AG04449 (cell line): ENCODE results near the gene NMNAT3.

Experiments used
- CTCF ChIA-PET: fragments of 350-600 bp; formaldehyde crosslinking; extraction: SDS; loops from one replicate; lab custom pipeline; 2021; ENCODE audit warnings: antibody characterized with exemption; lab: Yijun Ruan, JAX
- POLR2A ChIA-PET: fragments of 400-600, 350-600 bp; formaldehyde crosslinking; extraction: SDS; loops from one replicate; lab custom pipeline; 2020; ENCODE audit warnings: antibody characterized with exemption, inconsistent platforms; lab: Yijun Ruan, JAX
- DNase-seq: peaks from one replicate; pipeline ENCODE4 v3.0.0-alpha.2; 2010; ENCODE audit warnings: low read depth, low spot score
- H3K4me3 ChIP-seq: 2 replicates; pipeline ENCODE4 v1.5.1; 2011; ENCODE audit warnings: low read depth, mild to moderate bottlenecking, control low read depth, low read length
- TF ChIP-seq, protein P1 (sequence below): IDR thresholded peaks from one replicate; pipeline ENCODE4 v1.5.1; 2011; ENCODE audit warnings: mild to moderate bottlenecking, moderate library complexity, low read length, control low read depth, inconsistent platforms; ENCODE audit not compliant: insufficient read depth; ENCODE audit errors: missing control alignments

The NMNAT3 gene

DNA sequence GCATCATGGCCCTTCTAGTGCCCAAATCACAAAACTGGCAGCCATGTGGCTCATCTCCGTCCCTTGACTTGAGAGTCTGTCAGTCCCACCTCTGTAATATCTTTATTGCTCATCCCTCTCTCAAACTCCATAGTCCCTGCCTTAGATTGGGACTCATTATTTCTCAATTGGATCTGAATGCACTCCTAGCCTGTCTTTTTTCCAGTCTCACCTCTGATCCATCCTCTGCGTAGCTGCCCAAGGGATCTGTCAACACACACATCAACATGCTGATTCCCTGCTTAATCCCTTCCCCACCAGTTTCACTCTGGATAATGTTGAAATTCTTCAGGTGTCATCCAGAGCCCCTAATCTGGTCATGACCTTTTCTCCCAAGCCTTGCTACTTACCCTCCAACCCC lies 39.3 kb downstream of the NMNAT3 start:
- POLR2A ChIA-PET = no interaction called here
- CTCF ChIA-PET = no interaction called here
- TF ChIP-seq, protein P1, sequence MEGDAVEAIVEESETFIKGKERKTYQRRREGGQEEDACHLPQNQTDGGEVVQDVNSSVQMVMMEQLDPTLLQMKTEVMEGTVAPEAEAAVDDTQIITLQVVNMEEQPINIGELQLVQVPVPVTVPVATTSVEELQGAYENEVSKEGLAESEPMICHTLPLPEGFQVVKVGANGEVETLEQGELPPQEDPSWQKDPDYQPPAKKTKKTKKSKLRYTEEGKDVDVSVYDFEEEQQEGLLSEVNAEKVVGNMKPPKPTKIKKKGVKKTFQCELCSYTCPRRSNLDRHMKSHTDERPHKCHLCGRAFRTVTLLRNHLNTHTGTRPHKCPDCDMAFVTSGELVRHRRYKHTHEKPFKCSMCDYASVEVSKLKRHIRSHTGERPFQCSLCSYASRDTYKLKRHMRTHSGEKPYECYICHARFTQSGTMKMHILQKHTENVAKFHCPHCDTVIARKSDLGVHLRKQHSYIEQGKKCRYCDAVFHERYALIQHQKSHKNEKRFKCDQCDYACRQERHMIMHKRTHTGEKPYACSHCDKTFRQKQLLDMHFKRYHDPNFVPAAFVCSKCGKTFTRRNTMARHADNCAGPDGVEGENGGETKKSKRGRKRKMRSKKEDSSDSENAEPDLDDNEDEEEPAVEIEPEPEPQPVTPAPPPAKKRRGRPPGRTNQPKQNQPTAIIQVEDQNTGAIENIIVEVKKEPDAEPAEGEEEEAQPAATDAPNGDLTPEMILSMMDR = no peak
- H3K4me3 ChIP-seq = no peak overlapping the region
- no peak for DNase-seq

DNA sequence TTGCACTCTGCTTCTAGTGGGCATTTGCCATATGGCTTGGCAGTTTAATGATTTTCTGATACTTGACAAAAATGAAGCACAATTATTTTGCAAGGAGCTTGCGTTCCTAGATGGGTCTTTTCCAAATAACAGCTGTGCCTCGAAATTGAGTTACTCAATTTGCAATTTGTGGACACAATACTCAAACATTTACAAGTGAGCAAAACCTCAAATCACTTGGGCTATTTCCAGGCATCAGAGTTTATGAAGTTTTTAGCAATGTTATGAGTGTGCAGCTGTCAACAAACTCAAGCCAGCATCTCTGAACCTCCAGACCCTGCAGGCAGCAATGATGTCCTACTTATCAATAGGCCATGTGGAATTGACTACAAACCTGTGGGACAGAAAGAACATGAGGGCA lies 41.3 kb downstream of the NMNAT3 start:
- CTCF ChIA-PET = no interaction called here
- TF ChIP-seq, protein P1 = no peak
- POLR2A ChIA-PET = no interaction called here
- no peak overlapping the region for H3K4me3 ChIP-seq
- DNase-seq = no peak

DNA sequence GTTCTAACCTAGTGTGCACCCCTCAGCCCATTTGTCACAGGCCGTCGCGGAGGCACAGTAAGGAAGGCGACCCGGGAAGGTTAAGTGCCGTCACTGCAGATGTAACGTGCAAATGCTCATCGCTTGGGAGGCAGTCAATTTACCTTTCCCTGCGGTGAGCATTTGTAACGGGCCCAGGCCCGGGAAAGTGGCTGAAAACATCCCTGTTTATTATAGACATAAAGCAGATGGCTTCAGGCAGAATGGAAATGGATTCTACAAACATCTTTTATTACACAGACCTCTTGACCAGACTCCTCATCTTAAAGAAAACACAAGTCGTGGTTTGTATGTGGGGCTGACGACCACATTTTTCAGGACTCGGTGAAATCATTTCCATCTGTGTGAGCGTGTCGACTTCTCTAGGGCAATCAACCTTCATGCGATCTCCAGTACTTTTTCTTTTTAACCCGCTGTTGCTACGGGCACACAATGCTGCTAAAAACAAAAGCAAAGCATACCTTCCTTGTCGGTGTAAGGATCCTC lies 43.6 kb downstream of the NMNAT3 start:
- ChIA-PET CTCF (no interaction called here), POLR2A (no interaction called here)
- H3K4me3 ChIP-seq = no peak overlapping the region
- TF ChIP-seq, protein P1 = no peak
- DNase-seq = no peak

DNA sequence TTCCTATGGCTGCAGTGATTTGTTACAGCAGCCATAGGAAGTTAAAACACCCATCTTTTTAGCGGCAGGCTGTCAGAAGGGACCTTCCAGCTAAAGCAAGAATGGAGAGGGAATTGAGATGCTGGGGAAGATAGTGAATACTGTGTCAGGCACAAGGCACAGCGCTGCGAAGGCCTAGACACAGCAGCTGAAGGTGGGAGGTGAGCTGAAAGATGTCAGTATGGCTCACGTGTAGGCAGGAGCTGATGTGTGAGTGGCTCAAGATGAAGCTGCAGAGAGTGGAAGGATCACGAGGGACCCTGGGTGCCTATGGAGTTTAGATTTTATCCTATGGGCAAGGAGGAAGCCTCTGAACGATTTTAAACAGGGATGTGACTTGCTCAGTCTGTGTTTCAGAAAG lies 44.3 kb downstream of the NMNAT3 start:
- CTCF ChIA-PET = no interaction called here
- DNase-seq = no peak
- POLR2A ChIA-PET = no interaction called here
- no peak overlapping the region for H3K4me3 ChIP-seq
- TF ChIP-seq, protein P1 = no peak

DNA sequence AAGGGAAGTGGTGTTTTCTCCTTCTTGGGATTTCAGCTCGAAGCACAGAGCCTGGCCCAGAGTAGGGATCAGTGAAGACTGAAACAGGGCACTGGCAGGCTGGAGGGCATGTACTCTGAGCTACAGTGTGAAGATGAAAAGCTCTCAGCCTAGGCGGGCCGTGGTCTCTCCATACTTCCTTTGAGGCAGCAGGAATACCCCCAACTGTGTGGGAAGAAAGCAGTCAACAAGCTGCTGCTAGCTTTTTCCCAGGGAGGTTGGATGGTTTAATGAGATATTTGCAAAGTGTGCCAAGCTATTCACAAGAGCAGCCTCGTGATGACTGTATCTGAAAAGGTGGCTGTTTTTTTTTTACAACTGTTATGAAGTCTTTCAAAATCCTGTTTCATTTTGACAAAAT lies 47.2 kb downstream of the NMNAT3 start:
- TF ChIP-seq, protein P1 = no peak
- POLR2A ChIA-PET = no interaction called here
- no peak overlapping the region for H3K4me3 ChIP-seq
- CTCF ChIA-PET = interaction anchor here (1.6 kb wide), 1 partner anchor 203 kb away, joined by 6 read pairs; no protein-coding TSS in a partner anchor
- no peak for DNase-seq

DNA sequence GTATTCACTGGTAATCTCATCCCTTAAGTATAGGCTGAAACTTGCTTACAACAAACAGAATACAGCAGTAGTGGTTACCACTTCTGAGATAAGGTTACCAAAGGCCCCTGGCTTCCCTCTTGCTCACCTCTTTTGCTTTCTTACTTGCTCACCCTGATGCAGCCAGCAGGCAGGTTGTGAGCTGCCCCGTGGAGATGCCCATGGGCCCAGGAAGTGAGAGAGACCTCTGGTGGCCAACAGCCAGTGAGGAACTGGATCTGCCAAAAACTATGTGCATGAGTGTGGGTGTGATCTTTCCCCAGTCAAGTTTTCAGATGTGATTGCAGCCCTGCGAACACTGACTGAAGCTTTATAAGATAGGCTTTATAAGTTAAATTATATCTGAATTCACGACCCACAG lies 48.7 kb downstream of the NMNAT3 start:
- no peak overlapping the region for H3K4me3 ChIP-seq
- ChIA-PET CTCF (interaction anchor here (1.0 kb wide), 1 partner anchor 12 kb away, joined by 3 read pairs; no protein-coding TSS in a partner anchor), POLR2A (no interaction called here)
- TF ChIP-seq, protein P1 = peak; percentile 47
- no peak for DNase-seq
